HepG2 (cell line): ENCODE measurements around the gene BRSK2. TPM values are rescaled to one million over a fixed set of nuclear protein-coding genes. Genes with fewer than 3 reads are reported as not detected.
A peak's percentile ranks its signal among the peaks of the same experiment; 100 is the strongest.

ENCODE experiments used
- HNRNPH1 ChIP-seq: fragments of 200-400 bp; formaldehyde crosslinking; optimal IDR thresholded peaks from 2 replicates; pipeline ENCODE3; 2017; ENCODE audit warnings: mild to moderate bottlenecking, low read depth, low read length
- HNRNPL ChIP-seq: fragments of 200-400 bp; formaldehyde crosslinking; IDR thresholded peaks from 2 replicates; pipeline ENCODE4 v1.6.1; 2017; ENCODE audit warnings: mild to moderate bottlenecking, low read depth, low read length
- MTF2 ChIP-seq: sonication (generic); formaldehyde crosslinking; IDR thresholded peaks from 2 replicates; pipeline ENCODE4 v1.5.0; 2020; ENCODE audit warnings: missing genetic modification reagents, borderline replicate concordance
- POLR2G ChIP-seq: fragments of 200-400 bp; formaldehyde crosslinking; IDR thresholded peaks from 2 replicates; pipeline ENCODE4 v1.6.1; 2018; ENCODE audit warnings: mild to moderate bottlenecking, low read depth, low read length, moderate library complexity
- SMARCC2 ChIP-seq: fragments of 450-650 bp; IDR thresholded peaks from 2 replicates; pipeline ENCODE4 v1.6.1; 2017; ENCODE audit warnings: antibody characterized with exemption, mild to moderate bottlenecking
- ZBTB37 ChIP-seq: sonication (generic); formaldehyde crosslinking; IDR thresholded peaks from 2 replicates; pipeline ENCODE4 v1.4.0; 2020; ENCODE audit warnings: mild to moderate bottlenecking, missing genetic modification reagents
- ZHX2 ChIP-seq, 2 experiments: sonication (generic) in 1 of 2; formaldehyde crosslinking in 1 of 2; IDR thresholded peaks; 2 replicates each; pipeline versions ENCODE4 v1.6.1 to v1.9.0; 2014 to 2022; ENCODE audit warnings: antibody characterized with exemption in 1 of 2, borderline replicate concordance in 1 of 2, inconsistent platforms in 1 of 2, low read depth in 1 of 2, missing genetic modification reagents in 1 of 2
- ZNF251 ChIP-seq: sonication (generic); formaldehyde crosslinking; IDR thresholded peaks from 2 replicates; pipeline ENCODE4 v1.9.0; 2021; ENCODE audit warnings: mild to moderate bottlenecking, missing genetic modification reagents
- ZNF33A ChIP-seq: sonication (generic); formaldehyde crosslinking; IDR thresholded peaks from 2 replicates; pipeline ENCODE4 v1.5.1; 2020; ENCODE audit warnings: missing genetic modification reagents, mild to moderate bottlenecking, moderate library complexity, borderline replicate concordance
- ZNF484 ChIP-seq: sonication (generic); formaldehyde crosslinking; IDR thresholded peaks from 2 replicates; pipeline ENCODE4 v1.5.1; 2020; ENCODE audit warnings: mild to moderate bottlenecking, low read depth, missing genetic modification reagents, borderline replicate concordance
- ZNF629 ChIP-seq: sonication (generic); formaldehyde crosslinking; conservative IDR thresholded peaks from 2 replicates; pipeline ENCODE4 v1.5.0; 2020; ENCODE audit warnings: missing genetic modification reagents
- ZNF644 ChIP-seq: IDR thresholded peaks from 2 replicates; pipeline ENCODE4 v1.6.1; 2016; ENCODE audit warnings: low read depth
- polyA plus RNA-seq, 8 experiments: library from polyadenylated mRNA; depleted of rRNA in 3 of 8; stranded (reverse) in 7 of 8; unstranded in 1 of 8; fragments of >200 nt; fragmentation: Illumina TruSeq in 4 of 8; extraction: Trizol in 4 of 8; gene quantifications; 2 replicates each; pipeline versions ENCODE4 v1.2.1 to v1.2.3, GENCODE V29; 2011 to 2016; ENCODE audit warnings: low read depth in 4 of 8, missing spikeins in 1 of 8, mixed read lengths in 1 of 8; ENCODE audit not compliant: insufficient read depth in 1 of 8
- total RNA-seq, 5 experiments: library from RNA; depleted of rRNA; stranded (reverse); fragments of >200 nt; fragmentation: Illumina TruSeq; extraction: Trizol; gene quantifications; 2 replicates each; pipeline ENCODE4 v1.2.3, GENCODE V29; 2016; ENCODE audit warnings: low read depth in 1 of 5
- TF ChIP-seq, protein P1 (sequence below): sonication (generic); formaldehyde crosslinking; IDR thresholded peaks from 2 replicates; pipeline ENCODE4 v1.5.0; 2020; ENCODE audit warnings: mild to moderate bottlenecking, missing genetic modification reagents
- TF ChIP-seq, protein P2 (sequence below): sonication (generic); formaldehyde crosslinking; IDR thresholded peaks from 2 replicates; pipeline ENCODE4 v1.5.0; 2020; ENCODE audit warnings: mild to moderate bottlenecking, missing genetic modification reagents
- TF ChIP-seq, protein P3 (sequence below): sonication (generic); formaldehyde crosslinking; IDR thresholded peaks from 2 replicates; pipeline ENCODE4 v1.4.0; 2020; ENCODE audit warnings: missing genetic modification reagents

BRSK2 gene
- total and polyA plus RNA-seq, 2 of the 13 experiments (the other 11 are each of a cell fraction or from before 2014, with no cell fraction given), result 0.74 to 1.1 TPM

GRCh38 chr11:1401656-1402221, 12.0 kb downstream of the BRSK2 start (continued):
- TF ChIP-seq ZHX2 (IDR thresholded peaks at IDR 0.05; ENCODE audit: low read depth), result no peak
- TF ChIP-seq ZHX2 (CRISPR knock-in tag; IDR thresholded peaks at IDR 0.05; ENCODE audit: borderline replicate concordance), result no peak
- TF ChIP-seq ZNF251 (CRISPR knock-in tag), result no peak
- TF ChIP-seq HNRNPL, result no peak
- 0 out of 2 replicates have a peak, but pooled peaks have one; percentile 1 for TF ChIP-seq MTF2
- TF ChIP-seq ZNF644 (CRISPR knock-in tag), result no peak
- no peak for TF ChIP-seq ZNF33A
- TF ChIP-seq, protein P1, sequence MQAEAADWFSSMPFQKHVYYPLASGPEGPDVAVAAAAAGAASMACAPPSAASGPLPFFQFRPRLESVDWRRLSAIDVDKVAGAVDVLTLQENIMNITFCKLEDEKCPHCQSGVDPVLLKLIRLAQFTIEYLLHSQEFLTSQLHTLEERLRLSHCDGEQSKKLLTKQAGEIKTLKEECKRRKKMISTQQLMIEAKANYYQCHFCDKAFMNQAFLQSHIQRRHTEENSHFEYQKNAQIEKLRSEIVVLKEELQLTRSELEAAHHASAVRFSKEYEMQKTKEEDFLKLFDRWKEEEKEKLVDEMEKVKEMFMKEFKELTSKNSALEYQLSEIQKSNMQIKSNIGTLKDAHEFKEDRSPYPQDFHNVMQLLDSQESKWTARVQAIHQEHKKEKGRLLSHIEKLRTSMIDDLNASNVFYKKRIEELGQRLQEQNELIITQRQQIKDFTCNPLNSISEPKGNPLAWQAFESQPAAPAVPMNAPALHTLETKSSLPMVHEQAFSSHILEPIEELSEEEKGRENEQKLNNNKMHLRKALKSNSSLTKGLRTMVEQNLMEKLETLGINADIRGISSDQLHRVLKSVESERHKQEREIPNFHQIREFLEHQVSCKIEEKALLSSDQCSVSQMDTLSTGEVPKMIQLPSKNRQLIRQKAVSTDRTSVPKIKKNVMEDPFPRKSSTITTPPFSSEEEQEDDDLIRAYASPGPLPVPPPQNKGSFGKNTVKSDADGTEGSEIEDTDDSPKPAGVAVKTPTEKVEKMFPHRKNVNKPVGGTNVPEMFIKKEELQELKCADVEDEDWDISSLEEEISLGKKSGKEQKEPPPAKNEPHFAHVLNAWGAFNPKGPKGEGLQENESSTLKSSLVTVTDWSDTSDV (CRISPR knock-in tag), result no peak
- TF ChIP-seq ZNF629 (CRISPR knock-in tag), result no peak
- TF ChIP-seq ZNF484 (CRISPR knock-in tag), result no peak
- TF ChIP-seq, protein P2, sequence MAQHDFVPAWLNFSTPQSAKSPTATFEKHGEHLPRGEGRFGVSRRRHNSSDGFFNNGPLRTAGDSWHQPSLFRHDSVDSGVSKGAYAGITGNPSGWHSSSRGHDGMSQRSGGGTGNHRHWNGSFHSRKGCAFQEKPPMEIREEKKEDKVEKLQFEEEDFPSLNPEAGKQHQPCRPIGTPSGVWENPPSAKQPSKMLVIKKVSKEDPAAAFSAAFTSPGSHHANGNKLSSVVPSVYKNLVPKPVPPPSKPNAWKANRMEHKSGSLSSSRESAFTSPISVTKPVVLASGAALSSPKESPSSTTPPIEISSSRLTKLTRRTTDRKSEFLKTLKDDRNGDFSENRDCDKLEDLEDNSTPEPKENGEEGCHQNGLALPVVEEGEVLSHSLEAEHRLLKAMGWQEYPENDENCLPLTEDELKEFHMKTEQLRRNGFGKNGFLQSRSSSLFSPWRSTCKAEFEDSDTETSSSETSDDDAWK (CRISPR knock-in tag), result no peak
- no peak for TF ChIP-seq SMARCC2
- TF ChIP-seq, protein P3, sequence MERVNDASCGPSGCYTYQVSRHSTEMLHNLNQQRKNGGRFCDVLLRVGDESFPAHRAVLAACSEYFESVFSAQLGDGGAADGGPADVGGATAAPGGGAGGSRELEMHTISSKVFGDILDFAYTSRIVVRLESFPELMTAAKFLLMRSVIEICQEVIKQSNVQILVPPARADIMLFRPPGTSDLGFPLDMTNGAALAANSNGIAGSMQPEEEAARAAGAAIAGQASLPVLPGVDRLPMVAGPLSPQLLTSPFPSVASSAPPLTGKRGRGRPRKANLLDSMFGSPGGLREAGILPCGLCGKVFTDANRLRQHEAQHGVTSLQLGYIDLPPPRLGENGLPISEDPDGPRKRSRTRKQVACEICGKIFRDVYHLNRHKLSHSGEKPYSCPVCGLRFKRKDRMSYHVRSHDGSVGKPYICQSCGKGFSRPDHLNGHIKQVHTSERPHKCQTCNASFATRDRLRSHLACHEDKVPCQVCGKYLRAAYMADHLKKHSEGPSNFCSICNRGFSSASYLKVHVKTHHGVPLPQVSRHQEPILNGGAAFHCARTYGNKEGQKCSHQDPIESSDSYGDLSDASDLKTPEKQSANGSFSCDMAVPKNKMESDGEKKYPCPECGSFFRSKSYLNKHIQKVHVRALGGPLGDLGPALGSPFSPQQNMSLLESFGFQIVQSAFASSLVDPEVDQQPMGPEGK (CRISPR knock-in tag), result no peak
- no peak for TF ChIP-seq POLR2G
- TF ChIP-seq ZBTB37 (CRISPR knock-in tag), result no peak
- no peak for TF ChIP-seq HNRNPH1
